Subcutaneous preadipocyte (primary cell): ENCODE data around the gene TANC2. TPM values are rescaled to one million over a fixed set of nuclear protein-coding genes. Genes with fewer than 3 reads are reported as not detected.

Experiments used
- small RNA-seq: library from RNA; depleted of rRNA; stranded (forward); fragments of <200 nt; gene quantifications from one replicate; pipeline ENCODE3, GENCODE V24; 2012
- total RNA-seq: library from RNA; depleted of rRNA; stranded (reverse); fragments of >200 nt; gene quantifications from 2 replicates; pipeline ENCODE4 v1.2.3, GENCODE V29; 2012

The TANC2 gene
- total RNA-seq, result 26.5 and 34.8 TPM in 2 replicates

GRCh38 chr17:62965686-62966425 is at the start of gene TANC2:
TANC2 (plus strand) TSS chr17:62966235; CDS start chr17:63009560, 43,325 bp downstream.

Small RNAs within 50 kb of the gene (small RNA-seq; reads per million reads assigned to genes)
- gene MIR633, result not detected

Other genes with a start within 250 kb of the TANC2 start
- gene MARCHF10, start 157.9 kb upstream of the TANC2 start, total RNA-seq, result not detected in 2 replicates